ENCODE results near the gene WTAP. TPM values are rescaled to one million over a fixed set of nuclear protein-coding genes. Genes with fewer than 3 reads are reported as not detected.
"Not testable (repeated sequence)": the region's sequence is repeated elsewhere in the genome, so short reads cannot be mapped to it uniquely, and the experiment has no call there.

Gene WTAP
- 69.2 and 80.0 TPM in 2 replicates for polyA plus RNA-seq (2014; cell fraction: cytosol; rRNA removed)
- polyA plus RNA-seq (2014; cell fraction: nucleus; rRNA removed), result 55.7 and 72.7 TPM in 2 replicates

- peak; percentile 97 for DNase-seq (ENCODE audit: low spot score)
Observed at GRCh38 chr6:159726918-159727716, at the start of gene WTAP. Gene WTAP (plus strand): TSS chr6:159727506. CDS start chr6:159736266, 8,760 bp downstream.

- no peak for DNase-seq (ENCODE audit: low spot score)
Observed at GRCh38 chr6:159677506-159678165, 49.7 kb upstream of the WTAP start.

- DNase-seq (ENCODE audit: low spot score), result no peak
Observed at GRCh38 chr6:159678574-159678973, 48.7 kb upstream of the WTAP start.

GRCh38 chr6:159679091-159680077 lies 47.9 kb upstream of the WTAP start:
- DNase-seq (ENCODE audit: low spot score), result no peak

- no peak for DNase-seq (ENCODE audit: low spot score)
Observed at GRCh38 chr6:159680104-159680503, 47.2 kb upstream of the WTAP start.

GRCh38 chr6:159681191-159681880 lies 46.0 kb upstream of the WTAP start:
- DNase-seq (ENCODE audit: low spot score), result no peak

- DNase-seq (ENCODE audit: low spot score), result no peak
Observed at GRCh38 chr6:159682295-159682694, 45.0 kb upstream of the WTAP start.

GRCh38 chr6:159682810-159683209 lies 44.5 kb upstream of the WTAP start:
- no peak for DNase-seq (ENCODE audit: low spot score)

- DNase-seq (ENCODE audit: low spot score), result no peak
Observed at GRCh38 chr6:159684013-159684304, 43.3 kb upstream of the WTAP start.

- no peak for DNase-seq (ENCODE audit: low spot score)
Observed at GRCh38 chr6:159686040-159686439, 41.3 kb upstream of the WTAP start.

- DNase-seq (ENCODE audit: low spot score), result no peak
Observed at GRCh38 chr6:159686703-159687102, 40.6 kb upstream of the WTAP start.

- DNase-seq (ENCODE audit: low spot score), result no peak
Observed at GRCh38 chr6:159687341-159687740, 40.0 kb upstream of the WTAP start.

GRCh38 chr6:159688266-159688905 lies 38.9 kb upstream of the WTAP start:
- DNase-seq (ENCODE audit: low spot score), result no peak

GRCh38 chr6:159689001-159689400 lies 38.3 kb upstream of the WTAP start:
- no peak for DNase-seq (ENCODE audit: low spot score)

- DNase-seq (ENCODE audit: low spot score), result not testable (repeated sequence)
Observed at GRCh38 chr6:159690135-159690534, 37.2 kb upstream of the WTAP start.

GRCh38 chr6:159691133-159691962 lies 36.0 kb upstream of the WTAP start:
- peak; percentile 46 for DNase-seq (ENCODE audit: low spot score)

GRCh38 chr6:159691963-159692287 lies 35.4 kb upstream of the WTAP start:
- DNase-seq (ENCODE audit: low spot score), result no peak

- peak; percentile 42 for DNase-seq (ENCODE audit: low spot score)
Observed at GRCh38 chr6:159692303-159693127, 34.8 kb upstream of the WTAP start.
